Measurements from ENCODE around the gene ITFG2. TPM values are rescaled to one million over a fixed set of nuclear protein-coding genes. Genes with fewer than 3 reads are reported as not detected.

ITFG2 gene
- total and polyA plus RNA-seq, 8 donors = 17.0 to 51.6 (median 24.1) TPM

DNA sequence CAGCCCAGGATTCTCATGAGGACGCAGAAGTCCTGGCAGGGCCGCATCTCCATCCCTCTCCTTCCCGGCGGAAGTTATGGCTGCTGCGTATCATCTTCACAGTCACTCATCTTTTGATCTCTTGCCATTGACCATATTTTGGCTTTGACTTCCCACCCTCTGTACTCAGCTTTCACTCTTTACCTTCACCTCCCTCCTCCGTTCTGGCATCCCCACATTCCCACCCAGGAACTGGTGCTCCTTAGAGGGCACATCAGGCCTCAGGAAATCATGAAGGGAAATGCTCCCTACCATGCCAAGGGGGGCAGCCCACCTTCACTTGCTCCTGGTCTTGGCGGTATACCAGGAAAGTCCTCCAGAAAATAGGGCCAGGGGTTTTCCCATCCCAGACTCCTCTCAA, 43.1 kb downstream of the ITFG2 start:
- peak in 1 of 6 donors; percentile 25 for DNase-seq

DNA sequence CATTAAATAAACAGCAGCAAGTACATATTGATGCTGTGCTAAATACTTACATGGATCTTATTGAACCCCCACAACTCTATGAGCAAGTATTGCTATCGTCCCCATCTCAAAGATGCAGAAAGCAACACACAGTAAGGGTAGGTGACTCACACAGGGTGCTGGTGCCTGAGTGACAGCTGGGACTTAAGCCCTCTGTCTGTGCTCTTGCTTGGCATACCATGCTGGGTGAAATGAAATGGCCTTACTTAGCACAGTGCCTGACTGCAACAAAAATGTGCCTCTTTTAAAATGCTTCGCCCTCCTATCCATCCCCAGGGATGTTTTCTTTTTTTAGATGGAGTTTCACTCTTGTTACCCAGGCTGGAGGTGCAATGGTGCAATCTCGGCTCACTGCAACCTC, 43.6 kb downstream of the ITFG2 start:
- peak in 2 of 4 donors; percentile 46 to 49 for ATAC-seq

More for the DNA sequence above, 43.1 kb downstream of the ITFG2 start:
- 89 to 94% methylated on average over 7 of the region's 7 CpGs for WGBS, 2 donors
- H3K4me3 ChIP-seq = no peak overlapping the region
- H3K36me3 ChIP-seq = no peaks in the 10 kb centered on the region
- TF ChIP-seq, protein P1, sequence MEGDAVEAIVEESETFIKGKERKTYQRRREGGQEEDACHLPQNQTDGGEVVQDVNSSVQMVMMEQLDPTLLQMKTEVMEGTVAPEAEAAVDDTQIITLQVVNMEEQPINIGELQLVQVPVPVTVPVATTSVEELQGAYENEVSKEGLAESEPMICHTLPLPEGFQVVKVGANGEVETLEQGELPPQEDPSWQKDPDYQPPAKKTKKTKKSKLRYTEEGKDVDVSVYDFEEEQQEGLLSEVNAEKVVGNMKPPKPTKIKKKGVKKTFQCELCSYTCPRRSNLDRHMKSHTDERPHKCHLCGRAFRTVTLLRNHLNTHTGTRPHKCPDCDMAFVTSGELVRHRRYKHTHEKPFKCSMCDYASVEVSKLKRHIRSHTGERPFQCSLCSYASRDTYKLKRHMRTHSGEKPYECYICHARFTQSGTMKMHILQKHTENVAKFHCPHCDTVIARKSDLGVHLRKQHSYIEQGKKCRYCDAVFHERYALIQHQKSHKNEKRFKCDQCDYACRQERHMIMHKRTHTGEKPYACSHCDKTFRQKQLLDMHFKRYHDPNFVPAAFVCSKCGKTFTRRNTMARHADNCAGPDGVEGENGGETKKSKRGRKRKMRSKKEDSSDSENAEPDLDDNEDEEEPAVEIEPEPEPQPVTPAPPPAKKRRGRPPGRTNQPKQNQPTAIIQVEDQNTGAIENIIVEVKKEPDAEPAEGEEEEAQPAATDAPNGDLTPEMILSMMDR (IDR thresholded peaks at IDR 0.05) = no peak
- H3K4me1 ChIP-seq = peaks cover 4 to 7% (median 5%) of the 10 kb centered on the region in 3 donors
- H3K27ac ChIP-seq = peak overlapping the region in 1 of 4 donors; percentile 5
- H3K9me3 ChIP-seq = no peaks in the 10 kb centered on the region
- intact Hi-C loops (cut with DNase I) = loop anchor here in 1 of 3 donors (10.0 kb wide), 2 partner anchors 89 to 179 kb away; no protein-coding TSS in a partner anchor
- H3K27me3 ChIP-seq = no peaks in the 10 kb centered on the region
- FAIRE-seq (no peak), ATAC-seq (no peak)

DNA sequence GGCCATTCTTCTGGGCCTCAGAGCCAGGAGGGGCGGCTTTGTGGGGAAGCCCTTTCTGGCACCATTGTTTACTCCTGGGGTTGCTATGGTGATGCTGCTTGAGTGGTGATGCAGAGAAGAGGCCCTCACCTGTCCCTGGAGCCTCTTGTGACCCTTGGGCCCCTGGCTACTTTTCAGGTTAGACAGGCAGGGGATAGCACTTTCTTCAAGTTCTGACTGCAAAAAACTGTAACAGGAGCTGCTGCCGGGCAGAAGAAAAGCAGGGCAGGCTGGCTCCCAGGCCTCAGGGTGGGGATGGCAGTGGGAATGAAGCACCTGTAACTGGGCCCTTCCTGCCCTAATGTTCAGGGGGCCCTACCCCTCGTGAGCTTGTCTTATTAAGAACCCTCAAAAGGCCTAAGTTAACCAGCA, 44.6 kb downstream of the ITFG2 start, which contains the start of gene TEX52:
Gene TEX52, minus strand, starts transcription at position 19 of the 411 bp plus-strand sequence. Its CDS starts 13 bp downstream, at position 6.
- DNase-seq (no peak), FAIRE-seq (no peak), ATAC-seq (no peak)
- Histone ChIP-seq H3K4me3 (no peak within 1 kb of the TSS), H3K36me3 (no peaks in the 10 kb centered on the region), H3K27me3 (no peaks in the 10 kb centered on the region), H3K9me3 (no peaks in the 10 kb centered on the region), H3K4me1 (peaks cover 4 to 7% (median 5%) of the 10 kb centered on the region in 3 donors), H3K27ac (no peak within 1 kb of the TSS)
- intact Hi-C loops (cut with DNase I) = loop anchor here in 1 of 3 donors (10.0 kb wide), 2 partner anchors 88 to 178 kb away; no protein-coding TSS in a partner anchor
- TF ChIP-seq, protein P1 (IDR thresholded peaks at IDR 0.05) = no peak
- WGBS, 2 donors = 54 to 57% methylated on average over 3 of the region's 3 CpGs

More for the DNA sequence above, 43.6 kb downstream of the ITFG2 start:
- Histone ChIP-seq H3K4me3 (no peak overlapping the region), H3K27ac (no peak overlapping the region), H3K36me3 (no peaks in the 10 kb centered on the region), H3K27me3 (no peaks in the 10 kb centered on the region), H3K4me1 (peaks cover 4 to 7% (median 5%) of the 10 kb centered on the region in 3 donors), H3K9me3 (no peaks in the 10 kb centered on the region)
- intact Hi-C loops (cut with DNase I) = loop anchor here in 1 of 3 donors (10.0 kb wide), 2 partner anchors 89 to 179 kb away; no protein-coding TSS in a partner anchor
- FAIRE-seq (no peak), DNase-seq (peak in 1 of 6 donors; percentile 29)
- WGBS, 2 donors = 91 to 93% methylated on average over 3 of the region's 3 CpGs
- TF ChIP-seq, protein P1 (IDR thresholded peaks at IDR 0.05) = no peak

DNA sequence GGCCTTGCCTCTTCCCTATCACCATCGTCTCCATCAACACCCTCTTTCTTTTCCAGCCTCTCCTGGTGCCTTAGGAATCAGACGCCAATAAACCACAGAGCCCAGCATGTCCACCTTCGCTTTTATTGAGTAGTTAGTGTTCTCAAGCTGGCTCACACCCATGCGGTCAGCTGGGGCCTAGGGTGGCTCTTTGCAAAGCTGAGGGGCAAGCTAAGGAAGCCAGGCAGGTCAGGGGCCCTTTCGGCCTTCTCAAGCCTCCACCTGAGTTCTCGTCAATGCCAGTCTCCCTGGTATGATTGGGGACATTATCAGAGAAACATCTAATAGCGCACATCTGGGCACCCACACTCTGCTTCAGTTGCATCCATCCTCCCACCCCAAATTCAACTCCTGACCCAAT, 45.1 kb downstream of the ITFG2 start:
- DNase-seq (no peak), ATAC-seq (no peak), FAIRE-seq (no peak)
- WGBS, 2 donors = 91% methylated on average over 7 of the region's 7 CpGs
- no peak overlapping the region for H3K4me3 ChIP-seq
- H3K27ac ChIP-seq = no peak overlapping the region
- no peaks in the 10 kb centered on the region for H3K36me3 ChIP-seq
- TF ChIP-seq, protein P1 (IDR thresholded peaks at IDR 0.05) = no peak
- no peaks in the 10 kb centered on the region for H3K27me3 ChIP-seq
- peaks cover 4 to 7% (median 5%) of the 10 kb centered on the region in 3 donors for H3K4me1 ChIP-seq
- intact Hi-C loops (cut with DNase I) = loop anchor here in 1 of 3 donors (10.0 kb wide), 2 partner anchors 87 to 177 kb away; no protein-coding TSS in a partner anchor
- no peaks in the 10 kb centered on the region for H3K9me3 ChIP-seq

DNA sequence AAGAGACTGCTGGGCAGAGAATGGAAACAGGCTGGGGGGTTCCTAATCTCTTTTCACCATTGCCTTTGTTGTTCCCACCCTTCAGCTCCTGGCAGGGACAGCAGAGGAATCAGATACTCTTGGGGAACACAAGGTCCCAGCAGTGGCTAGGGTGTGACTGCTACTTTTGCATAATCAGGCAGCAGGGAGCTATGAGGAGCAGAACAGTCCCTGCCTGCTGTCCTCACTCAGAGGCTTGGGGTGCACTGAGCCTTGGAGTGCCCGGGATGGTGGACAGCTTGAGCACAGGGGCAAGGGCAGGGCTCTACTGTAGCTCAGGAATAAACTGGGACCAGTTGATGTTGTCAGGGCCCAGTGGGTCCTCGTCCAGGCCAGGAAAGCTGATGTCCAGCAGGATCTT, 45.9 kb downstream of the ITFG2 start:
- FAIRE-seq = no peak
- no peaks in the 10 kb centered on the region for H3K36me3 ChIP-seq
- no peak overlapping the region for H3K27ac ChIP-seq
- no peaks in the 10 kb centered on the region for H3K27me3 ChIP-seq
- WGBS, 2 donors = 86 to 88% methylated on average over 2 of the region's 2 CpGs
- no peaks in the 10 kb centered on the region for H3K9me3 ChIP-seq
- peaks cover 4 to 7% (median 5%) of the 10 kb centered on the region in 3 donors for H3K4me1 ChIP-seq
- TF ChIP-seq, protein P1 (IDR thresholded peaks at IDR 0.05) = no peak
- DNase-seq = no peak
- intact Hi-C loops (cut with DNase I) = loop anchor here in 1 of 3 donors (10.0 kb wide), 2 partner anchors 86 to 176 kb away; no protein-coding TSS in a partner anchor
- no peak overlapping the region for H3K4me3 ChIP-seq
- ATAC-seq = no peak

All from pancreas (tissue), 10 donors.